ENCODE data around the gene INSR. TPM values are rescaled to one million over a fixed set of nuclear protein-coding genes. Genes with fewer than 3 reads are reported as not detected.

INSR gene
- total and polyA plus RNA-seq, 2 of the 8 experiments (the other 6 are each of a cell fraction or from before 2014, with no cell fraction given): 13.1 to 48.7 TPM

DNA sequence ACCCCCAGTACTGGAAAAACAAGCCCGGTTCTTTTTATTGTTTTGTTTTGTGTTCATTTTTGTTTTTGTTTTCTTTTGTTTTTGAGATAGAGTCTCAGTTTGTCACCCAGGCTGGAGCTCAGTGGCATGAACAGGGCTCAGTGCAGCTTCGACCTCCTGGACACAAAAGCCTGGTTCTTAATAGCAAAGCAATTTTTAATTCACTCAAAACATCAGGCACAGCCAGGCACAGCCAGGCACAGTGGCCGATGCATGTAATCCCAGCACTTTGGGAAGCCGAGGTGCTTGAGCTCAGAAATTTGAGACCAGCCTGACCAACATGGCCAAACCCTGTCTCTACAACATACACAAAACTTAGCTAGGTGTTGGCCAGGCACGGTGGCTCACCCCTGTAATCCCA is 30.7 kb downstream of the INSR start (continued):
- TF ChIP-seq, protein P1, sequence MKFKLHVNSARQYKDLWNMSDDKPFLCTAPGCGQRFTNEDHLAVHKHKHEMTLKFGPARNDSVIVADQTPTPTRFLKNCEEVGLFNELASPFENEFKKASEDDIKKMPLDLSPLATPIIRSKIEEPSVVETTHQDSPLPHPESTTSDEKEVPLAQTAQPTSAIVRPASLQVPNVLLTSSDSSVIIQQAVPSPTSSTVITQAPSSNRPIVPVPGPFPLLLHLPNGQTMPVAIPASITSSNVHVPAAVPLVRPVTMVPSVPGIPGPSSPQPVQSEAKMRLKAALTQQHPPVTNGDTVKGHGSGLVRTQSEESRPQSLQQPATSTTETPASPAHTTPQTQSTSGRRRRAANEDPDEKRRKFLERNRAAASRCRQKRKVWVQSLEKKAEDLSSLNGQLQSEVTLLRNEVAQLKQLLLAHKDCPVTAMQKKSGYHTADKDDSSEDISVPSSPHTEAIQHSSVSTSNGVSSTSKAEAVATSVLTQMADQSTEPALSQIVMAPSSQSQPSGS (IDR thresholded peaks at IDR 0.05; ENCODE audit: low read length): no peak
- TF ChIP-seq GTF2F1 (IDR thresholded peaks at IDR 0.05; ENCODE audit: borderline replicate concordance, low read depth, low read length) (no peak), CBX8 (IDR thresholded peaks at IDR 0.05; ENCODE audit: borderline replicate concordance, low read depth, low read length) (no peak), EGR1 (IDR thresholded peaks at IDR 0.05; ENCODE audit: borderline replicate concordance, low read depth, low read length) (no peak)

Data from H1 (cell line).